ENCODE measurements around the gene DLG5. TPM values are rescaled to one million over a fixed set of nuclear protein-coding genes. Genes with fewer than 3 reads are reported as not detected.

Gene DLG5
- total and polyA plus RNA-seq, 4 donors, result 6.6 to 33.2 (median 15.8) TPM

DNA sequence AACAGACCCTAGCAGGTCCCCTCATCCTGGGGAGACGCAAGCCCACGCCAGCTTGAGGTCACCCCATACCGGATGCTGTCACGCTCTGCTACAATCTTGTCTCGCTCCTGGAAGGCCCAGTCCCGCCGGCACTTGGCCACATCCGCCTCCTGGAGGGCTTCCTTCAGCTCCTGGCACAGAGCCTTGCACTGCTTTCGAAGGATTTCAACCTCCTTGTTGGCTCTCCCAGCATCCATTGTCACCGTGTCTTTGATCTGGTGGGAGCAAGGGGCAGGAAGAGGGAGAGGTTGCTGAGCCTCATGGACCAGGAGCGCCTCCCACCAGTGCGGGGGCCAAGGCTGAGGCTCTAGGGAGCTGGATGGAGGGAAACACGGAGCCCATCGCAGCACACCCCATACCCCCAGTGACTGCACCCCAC is 90.9 kb downstream of the DLG5 start:
- Histone ChIP-seq H3K27ac (ENCODE audit: low read depth in 1 of 2, low read length in 1 of 2) (peak overlapping the region; percentile 67 to 71), H3K36me3 (ENCODE audit: control insufficient read depth in 4 of 4, insufficient read depth in 4 of 4, low read length in 4 of 4) (peaks cover 0 to 38% (median 27%) of the 10 kb centered on the region in 4 donors), H3K27me3 (ENCODE audit: control insufficient read depth in 3 of 3, insufficient read depth in 3 of 3, low read length in 2 of 3) (no peaks in the 10 kb centered on the region), H3K4me3 (no peak overlapping the region), H3K4me1 (ENCODE audit: control insufficient read depth in 5 of 5, insufficient read depth in 5 of 5, low read length in 5 of 5) (peaks cover 0 to 8% (median 0%) of the 10 kb centered on the region in 5 donors), H3K9me3 (ENCODE audit: control insufficient read depth in 4 of 4, insufficient read depth in 3 of 4, low read length in 3 of 4) (no peaks in the 10 kb centered on the region), H3K9ac (ENCODE audit: insufficient read depth in 1 of 2, low read length in 2 of 2) (peak overlapping the region in 1 of 2 donors; percentile 25)
- 67 to 82% methylated on average over 14 of the region's 14 CpGs for WGBS, 2 donors
- no peak for ATAC-seq (ENCODE audit: insufficient read depth, low FRiP score)
- TF ChIP-seq, protein P1, sequence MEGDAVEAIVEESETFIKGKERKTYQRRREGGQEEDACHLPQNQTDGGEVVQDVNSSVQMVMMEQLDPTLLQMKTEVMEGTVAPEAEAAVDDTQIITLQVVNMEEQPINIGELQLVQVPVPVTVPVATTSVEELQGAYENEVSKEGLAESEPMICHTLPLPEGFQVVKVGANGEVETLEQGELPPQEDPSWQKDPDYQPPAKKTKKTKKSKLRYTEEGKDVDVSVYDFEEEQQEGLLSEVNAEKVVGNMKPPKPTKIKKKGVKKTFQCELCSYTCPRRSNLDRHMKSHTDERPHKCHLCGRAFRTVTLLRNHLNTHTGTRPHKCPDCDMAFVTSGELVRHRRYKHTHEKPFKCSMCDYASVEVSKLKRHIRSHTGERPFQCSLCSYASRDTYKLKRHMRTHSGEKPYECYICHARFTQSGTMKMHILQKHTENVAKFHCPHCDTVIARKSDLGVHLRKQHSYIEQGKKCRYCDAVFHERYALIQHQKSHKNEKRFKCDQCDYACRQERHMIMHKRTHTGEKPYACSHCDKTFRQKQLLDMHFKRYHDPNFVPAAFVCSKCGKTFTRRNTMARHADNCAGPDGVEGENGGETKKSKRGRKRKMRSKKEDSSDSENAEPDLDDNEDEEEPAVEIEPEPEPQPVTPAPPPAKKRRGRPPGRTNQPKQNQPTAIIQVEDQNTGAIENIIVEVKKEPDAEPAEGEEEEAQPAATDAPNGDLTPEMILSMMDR (IDR thresholded peaks at IDR 0.05; ENCODE audit: control extremely low read depth, extremely low read depth), result no peak
- DNase-seq, result peak in 2 of 3 donors; percentile 19 to 71

DNA sequence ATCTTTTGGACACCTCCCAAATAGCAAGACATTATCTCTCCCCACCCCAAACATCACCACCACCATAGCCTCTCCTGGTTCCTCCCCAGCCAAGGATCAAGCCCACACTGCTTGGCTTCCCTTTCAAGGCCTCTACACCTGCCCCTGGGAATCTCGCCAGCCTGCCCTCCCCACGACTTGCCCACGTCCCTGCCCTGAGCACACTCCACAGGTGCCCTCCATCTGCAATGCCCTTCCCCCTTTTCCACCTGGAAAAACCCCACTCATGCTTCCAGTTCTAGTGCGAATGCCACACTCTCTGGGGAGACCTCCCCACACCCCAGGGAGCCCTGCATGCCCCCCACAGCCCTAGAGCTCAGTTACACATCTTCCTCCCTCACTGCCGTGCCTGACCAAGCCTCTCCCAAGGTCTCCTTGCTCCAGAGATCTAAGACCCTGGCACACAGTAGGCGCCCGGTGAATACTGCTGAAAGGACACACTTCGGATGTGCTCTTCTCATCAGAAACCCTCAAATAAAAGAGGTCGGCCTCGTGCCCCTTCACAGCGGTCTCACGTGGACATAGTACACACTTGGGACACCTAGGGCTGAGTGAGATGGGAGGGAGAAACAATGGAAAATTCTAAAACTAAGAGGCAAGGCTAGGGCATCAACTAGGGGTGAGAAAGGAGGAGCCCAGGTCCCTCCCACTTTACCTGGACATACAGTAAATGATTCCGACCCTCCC is 91.4 kb downstream of the DLG5 start:
- Histone ChIP-seq H3K36me3 (ENCODE audit: control insufficient read depth in 4 of 4, insufficient read depth in 4 of 4, low read length in 4 of 4) (peaks cover 0 to 43% (median 29%) of the 10 kb centered on the region in 4 donors), H3K4me1 (ENCODE audit: control insufficient read depth in 5 of 5, insufficient read depth in 5 of 5, low read length in 5 of 5) (peaks cover 0 to 8% (median 0%) of the 10 kb centered on the region in 5 donors), H3K27ac (ENCODE audit: low read depth in 1 of 2, low read length in 1 of 2) (peak overlapping the region in 1 of 2 donors; percentile 71), H3K4me3 (no peak overlapping the region), H3K9me3 (ENCODE audit: control insufficient read depth in 4 of 4, insufficient read depth in 3 of 4, low read length in 3 of 4) (no peaks in the 10 kb centered on the region), H3K27me3 (ENCODE audit: control insufficient read depth in 3 of 3, insufficient read depth in 3 of 3, low read length in 2 of 3) (no peaks in the 10 kb centered on the region), H3K9ac (ENCODE audit: insufficient read depth in 1 of 2, low read length in 2 of 2) (no peak overlapping the region)
- ATAC-seq (ENCODE audit: insufficient read depth, low FRiP score), result no peak
- no peak for DNase-seq
- TF ChIP-seq, protein P1 (IDR thresholded peaks at IDR 0.05; ENCODE audit: control extremely low read depth, extremely low read depth), result no peak
- 89 to 91% methylated on average over 13 of the region's 13 CpGs for WGBS, 2 donors

DNA sequence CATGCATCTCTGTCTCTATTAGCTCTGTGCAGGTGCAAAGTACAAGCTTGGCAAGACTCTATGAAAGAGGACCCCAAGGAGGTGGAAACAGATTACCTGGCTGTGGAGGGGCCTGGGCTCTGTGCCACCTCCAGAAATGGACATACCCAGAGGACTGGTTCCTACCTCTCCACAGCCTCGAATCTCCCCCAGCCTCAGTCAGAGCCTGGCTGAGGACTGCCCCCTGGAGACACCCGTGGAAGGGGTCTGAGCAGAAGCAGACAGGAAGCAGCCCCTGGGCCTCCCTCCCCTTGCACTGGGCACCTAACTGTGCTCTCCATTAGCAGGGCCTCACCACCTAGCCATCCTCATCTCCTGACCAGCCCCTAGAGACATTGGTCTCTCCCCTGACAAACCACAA is 92.0 kb downstream of the DLG5 start:
- Histone ChIP-seq H3K4me3 (no peak overlapping the region), H3K27me3 (ENCODE audit: control insufficient read depth in 3 of 3, insufficient read depth in 3 of 3, low read length in 2 of 3) (no peaks in the 10 kb centered on the region), H3K27ac (ENCODE audit: low read depth in 1 of 2, low read length in 1 of 2) (no peak overlapping the region), H3K36me3 (ENCODE audit: control insufficient read depth in 4 of 4, insufficient read depth in 4 of 4, low read length in 4 of 4) (peaks cover 1 to 49% (median 31%) of the 10 kb centered on the region in 4 donors), H3K9me3 (ENCODE audit: control insufficient read depth in 4 of 4, insufficient read depth in 3 of 4, low read length in 3 of 4) (no peaks in the 10 kb centered on the region), H3K9ac (ENCODE audit: insufficient read depth in 1 of 2, low read length in 2 of 2) (no peak overlapping the region), H3K4me1 (ENCODE audit: control insufficient read depth in 5 of 5, insufficient read depth in 5 of 5, low read length in 5 of 5) (peaks cover 0 to 8% (median 0%) of the 10 kb centered on the region in 5 donors)
- DNase-seq (no peak), ATAC-seq (ENCODE audit: insufficient read depth, low FRiP score) (no peak)
- 90 to 96% methylated on average over 2 of the region's 2 CpGs for WGBS, 2 donors
- TF ChIP-seq, protein P1 (IDR thresholded peaks at IDR 0.05; ENCODE audit: control extremely low read depth, extremely low read depth), result no peak
